HepG2 (cell line): ENCODE results near the gene CERS1. TPM values are rescaled to one million over a fixed set of nuclear protein-coding genes. Genes with fewer than 3 reads are reported as not detected.
A peak's percentile ranks its signal among the peaks of the same experiment; 100 is the strongest.

Experiments
- ATAC-seq: fragments of 200-7000 bp; cut with Tn5 transposase; 3 replicates; pipeline ENCODE4 v1.9.1; 2020; ENCODE audit warnings: mild to moderate bottlenecking, moderate library complexity
- BruUV-seq: library from RNA; stranded (reverse); fragments of 400-500 nt; replicated peaks from 2 replicates; lab custom pipeline; 2021; lab: Mats Ljungman, UMichigan
- CTCF ChIA-PET: fragments of 300-600 bp; formaldehyde crosslinking; extraction: SDS; loops from one replicate; lab custom pipeline; 2021; ENCODE audit warnings: low total read pairs, inconsistent platforms, low intra/inter-chr PET ratio; lab: Yijun Ruan, JAX
- POLR2A ChIA-PET: fragments of 350-600 bp; sonication (Branson Sonifier 250); formaldehyde crosslinking; loops from one replicate; lab custom pipeline; 2020; ENCODE audit warnings: antibody characterized with exemption, inconsistent platforms; lab: Yijun Ruan, JAX
- DNase-seq: peaks from one replicate; pipeline ENCODE4 v3.0.0-alpha.2; 2015; ENCODE audit warnings: low spot score
- FAIRE-seq: peaks from 3 replicates; lab custom pipeline; 2011; peaks lifted over from hg19 to GRCh38; lab: Jason Lieb, UNC
- H2AFZ ChIP-seq: one replicate; pipeline ENCODE4 v1.6.1; 2011; ENCODE audit warnings: low read length, inconsistent platforms
- H3K27ac ChIP-seq: fragments of 300-600 bp; 3 replicates; pipeline ENCODE4 v1.8.0; 2011; ENCODE audit warnings: mixed run types, mild to moderate bottlenecking, mixed read lengths, low read length, inconsistent platforms; ENCODE audit not compliant: insufficient read depth; ENCODE audit errors: extremely low read length
- H3K27me3 ChIP-seq, 2 experiments: fragments of 200-600 bp in 1 of 2; 2 replicates in 1 of 2; 3 replicates in 1 of 2; pipeline versions ENCODE4 v1.6.0 to v1.8.0; 2011; ENCODE audit warnings: low read length in 2 of 2, mild to moderate bottlenecking in 2 of 2, moderate library complexity in 2 of 2, inconsistent platforms in 1 of 2; ENCODE audit not compliant: insufficient read depth in 2 of 2, control insufficient read depth in 1 of 2
- H3K36me3 ChIP-seq, 2 experiments: fragments of 200-600 bp in 1 of 2; replicated peaks in 1 of 2; 2 replicates in 1 of 2; 3 replicates in 1 of 2; pipeline versions ENCODE4 v1.5.1 to v1.8.0; 2011; ENCODE audit warnings: low read length in 2 of 2, inconsistent platforms in 1 of 2; ENCODE audit not compliant: insufficient read depth in 2 of 2, control insufficient read depth in 1 of 2
- H3K4me1 ChIP-seq: 2 replicates; pipeline ENCODE4 v1.5.1; 2012; ENCODE audit warnings: low read length, inconsistent platforms; ENCODE audit not compliant: insufficient read depth
- H3K4me2 ChIP-seq: 2 replicates; pipeline ENCODE4 v1.6.0; 2011; ENCODE audit warnings: low read depth, low read length, inconsistent platforms
- H3K4me3 ChIP-seq, 3 experiments: fragments of 200-600 bp in 1 of 3; sonication (generic), shearing (Covaris generic) in 1 of 3; replicated peaks in 1 of 3; 2 replicates each; pipeline ENCODE4 v1.5.1; 2011 to 2016; ENCODE audit warnings: low read length in 3 of 3, inconsistent platforms in 2 of 3, low read depth in 2 of 3, mild to moderate bottlenecking in 2 of 3, control low read depth in 1 of 3, mixed read lengths in 1 of 3; ENCODE audit not compliant: insufficient read depth in 1 of 3
- H3K79me2 ChIP-seq: one replicate; pipeline ENCODE4 v1.6.1; 2011; ENCODE audit warnings: low read length, inconsistent platforms; ENCODE audit not compliant: insufficient read depth
- H3K9ac ChIP-seq: 2 replicates; pipeline ENCODE4 v1.6.0; 2011; ENCODE audit warnings: mild to moderate bottlenecking, low read depth, low read length, inconsistent platforms; ENCODE audit not compliant: insufficient read depth
- H3K9me3 ChIP-seq: 2 replicates; pipeline ENCODE4 v1.5.1; 2012; ENCODE audit warnings: mild to moderate bottlenecking, low read length
- H4K20me1 ChIP-seq: 2 replicates; pipeline ENCODE4 v1.6.0; 2011; ENCODE audit warnings: inconsistent platforms, mild to moderate bottlenecking, low read length, moderate library complexity; ENCODE audit not compliant: insufficient read depth
- AGO2 ChIP-seq: fragments of 200-400 bp; formaldehyde crosslinking; optimal IDR thresholded peaks from 2 replicates; pipeline ENCODE3; 2017; ENCODE audit warnings: mild to moderate bottlenecking, low read depth, low read length, moderate library complexity
- CBFB ChIP-seq: sonication (generic); formaldehyde crosslinking; IDR thresholded peaks from 2 replicates; pipeline ENCODE4 v1.4.0; 2020; ENCODE audit warnings: missing genetic modification reagents
- CCAR2 ChIP-seq: fragments of 200-400 bp; formaldehyde crosslinking; optimal IDR thresholded peaks from 2 replicates; pipeline ENCODE3; 2018; ENCODE audit warnings: low read depth, mild to moderate bottlenecking, low read length, moderate library complexity
- GTF3A ChIP-seq: sonication (generic); formaldehyde crosslinking; conservative IDR thresholded peaks from 2 replicates; pipeline ENCODE4 v1.4.0; 2020; ENCODE audit warnings: mild to moderate bottlenecking, missing genetic modification reagents
- HOXA7 ChIP-seq: sonication (generic); formaldehyde crosslinking; IDR thresholded peaks from 2 replicates; pipeline ENCODE4 v1.8.1; 2022; ENCODE audit warnings: mild to moderate bottlenecking, missing genetic modification reagents, moderate library complexity
- MAFK ChIP-seq, 2 experiments: IDR thresholded peaks in 1 of 2; conservative IDR thresholded peaks in 1 of 2; 2 replicates each; pipeline ENCODE4 v1.6.1; 2011; ENCODE audit warnings: improper control_type of control experiment in 2 of 2, low read length in 2 of 2
- MAX ChIP-seq: IDR thresholded peaks from 2 replicates; pipeline ENCODE4 v1.6.1; 2012; ENCODE audit warnings: inconsistent platforms
- MXI1 ChIP-seq: IDR thresholded peaks from 3 replicates; pipeline ENCODE4 v1.6.1; 2012; ENCODE audit warnings: low read depth, low read length, inconsistent platforms, borderline replicate concordance
- NFYC ChIP-seq: IDR thresholded peaks from 2 replicates; pipeline ENCODE4 v1.6.1; 2016; ENCODE audit warnings: missing genetic modification reagents, missing compliant biosample characterization
- SKIL ChIP-seq: sonication (generic); formaldehyde crosslinking; IDR thresholded peaks from 2 replicates; pipeline ENCODE4 v1.8.0; 2022; ENCODE audit warnings: missing genetic modification reagents, mild to moderate bottlenecking, moderate library complexity, borderline replicate concordance
- SMARCE1 ChIP-seq: fragments of 450-650 bp; IDR thresholded peaks from 2 replicates; pipeline ENCODE4 v1.6.1; 2017; ENCODE audit warnings: borderline replicate concordance
- SRSF9 ChIP-seq: fragments of 200-400 bp; formaldehyde crosslinking; IDR thresholded peaks from 2 replicates; pipeline ENCODE4 v1.6.1; 2018; ENCODE audit warnings: borderline replicate concordance, mild to moderate bottlenecking, low read depth, low read length; ENCODE audit not compliant: insufficient read depth, poor library complexity, severe bottlenecking
- STAG1 ChIP-seq: sonication (generic); formaldehyde crosslinking; IDR thresholded peaks from 2 replicates; pipeline ENCODE4 v1.4.0; 2020; ENCODE audit warnings: missing genetic modification reagents
- TMF1 ChIP-seq: sonication (generic); formaldehyde crosslinking; IDR thresholded peaks from 2 replicates; pipeline ENCODE4 v1.8.1; 2022; ENCODE audit warnings: low read depth, missing genetic modification reagents
- ZMYM3 ChIP-seq: sonication (generic); formaldehyde crosslinking; IDR thresholded peaks from 2 replicates; pipeline ENCODE4 v1.5.1; 2020; ENCODE audit warnings: mild to moderate bottlenecking, missing genetic modification reagents
- ZNF121 ChIP-seq: sonication (generic); formaldehyde crosslinking; IDR thresholded peaks from 2 replicates; pipeline ENCODE4 v1.5.0; 2020; ENCODE audit warnings: mild to moderate bottlenecking, missing genetic modification reagents
- ZNF441 ChIP-seq: sonication (generic); formaldehyde crosslinking; IDR thresholded peaks from 2 replicates; pipeline ENCODE4 v1.7.0; 2021; ENCODE audit warnings: missing genetic modification reagents, borderline replicate concordance
- ZNF652 ChIP-seq: IDR thresholded peaks from 2 replicates; pipeline ENCODE4 v1.6.1; 2016; ENCODE audit warnings: low read depth, borderline replicate concordance
- ZNF703 ChIP-seq: sonication (generic); formaldehyde crosslinking; IDR thresholded peaks from 2 replicates; pipeline ENCODE4 v1.5.1; 2020; ENCODE audit warnings: missing genetic modification reagents, mild to moderate bottlenecking, moderate library complexity, borderline replicate concordance
- WGBS: methylation state at CpG from one replicate; pipeline ENCODE4 v1.1.6; 2017; ENCODE audit warnings: low lambda C conversion rate; 5-methylcytosine and 5-hydroxymethylcytosine counted together
- in situ Hi-C: cut with HindIII; loops from 2 replicates; pipeline ENCODE4 v1.10.0; 2017; ENCODE audit warnings: low pct_unique_long_range_greater_than_20kb; ENCODE audit not compliant: extremely low pct_ligation_motif_present
- intact Hi-C: fragments of 100-400 bp; cut with micrococcal nuclease; formaldehyde crosslinking; loops from one replicate; pipeline ENCODE4 v1.10.0; 2022; ENCODE audit not compliant: unreplicated experiment
- polyA plus RNA-seq, 8 experiments: library from polyadenylated mRNA; depleted of rRNA in 3 of 8; stranded (reverse) in 7 of 8; unstranded in 1 of 8; fragments of >200 nt; fragmentation: Illumina TruSeq in 4 of 8; extraction: Trizol in 4 of 8; gene quantifications; 2 replicates each; pipeline versions ENCODE4 v1.2.1 to v1.2.3, GENCODE V29; 2011 to 2016; ENCODE audit warnings: low read depth in 4 of 8, missing spikeins in 1 of 8, mixed read lengths in 1 of 8; ENCODE audit not compliant: insufficient read depth in 1 of 8
- total RNA-seq, 5 experiments: library from RNA; depleted of rRNA; stranded (reverse); fragments of >200 nt; fragmentation: Illumina TruSeq; extraction: Trizol; gene quantifications; 2 replicates each; pipeline ENCODE4 v1.2.3, GENCODE V29; 2016; ENCODE audit warnings: low read depth in 1 of 5
- TF ChIP-seq, protein P1 (sequence below): sonication (generic); formaldehyde crosslinking; IDR thresholded peaks from 2 replicates; pipeline ENCODE4 v1.4.0; 2020; ENCODE audit warnings: missing genetic modification reagents

CERS1 gene
- total and polyA plus RNA-seq, 2 of the 13 experiments (the other 11 are each of a cell fraction or from before 2014, with no cell fraction given), result 4.6 to 9.8 TPM

- TF ChIP-seq AGO2 (no peak), ZNF652 (CRISPR knock-in tag) (no peak), GTF3A (no peak), CBFB (CRISPR knock-in tag) (no peak), MAFK (conservative IDR thresholded peaks at IDR 0.05 in 1 of 2, IDR thresholded peaks at IDR 0.05 in 1 of 2; ENCODE audit: low read length in 2 of 2) (no peak), STAG1 (CRISPR knock-in tag) (no peak), MXI1 (no peak), ZNF441 (CRISPR knock-in tag) (0 out of 2 replicates have a peak, but pooled peaks have one; percentile 22), ZNF703 (no peak)
- TF ChIP-seq, protein P1, sequence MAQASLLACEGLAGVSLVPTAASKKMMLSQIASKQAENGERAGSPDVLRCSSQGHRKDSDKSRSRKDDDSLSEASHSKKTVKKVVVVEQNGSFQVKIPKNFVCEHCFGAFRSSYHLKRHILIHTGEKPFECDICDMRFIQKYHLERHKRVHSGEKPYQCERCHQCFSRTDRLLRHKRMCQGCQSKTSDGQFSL (CRISPR knock-in tag), result no peak
These were observed 2.2 kb upstream of the CERS1 start (continued) for GRCh38 chr19:18898081-18898606.

GRCh38 chr19:18897094-18898029 is 1.4 kb upstream of the CERS1 start:
- no peaks in the 10 kb centered on the region; a peak in 1 of 5 replicates for H3K27me3 ChIP-seq
- BruUV-seq, result no TSS peak
- H3K9ac ChIP-seq, result no peak overlapping the region
- peaks cover 1 to 8% of the 10 kb centered on the region in 2 experiments; a peak in 2 of 5 replicates for H3K36me3 ChIP-seq
- POLR2A ChIA-PET, result interaction anchor here (0.6 kb wide), 1 partner anchor 303 kb away, joined by 3 read pairs; no protein-coding TSS in a partner anchor
- H3K4me3 ChIP-seq, result no peak overlapping the region
- WGBS, result 89% methylated on average over 17 of the region's 25 CpGs
- H3K4me2 ChIP-seq, result no peak overlapping the region
- DNase-seq (no peak), ATAC-seq (no peak), FAIRE-seq (no peak)
- intact Hi-C loops, result no loop called here
- H2AFZ ChIP-seq, result no peak overlapping the region
- no peaks in the 10 kb centered on the region for H4K20me1 ChIP-seq
- no peak overlapping the region for H3K27ac ChIP-seq
- no peaks in the 10 kb centered on the region for H3K79me2 ChIP-seq
- in situ Hi-C loops, result loop anchor here (10.0 kb wide), 1 partner anchor 87 kb away; no protein-coding TSS in a partner anchor
- no peaks in the 10 kb centered on the region for H3K9me3 ChIP-seq
- H3K4me1 ChIP-seq, result peaks cover 23% of the 10 kb centered on the region
- CTCF ChIA-PET, result no interaction called here
- TF ChIP-seq MAX (0 out of 2 replicates have a peak, but pooled peaks have one; percentile 9), NFYC (CRISPR knock-in tag) (no peak), TMF1 (no peak), SKIL (CRISPR knock-in tag) (0 out of 2 replicates have a peak, but pooled peaks have one; percentile 4), HOXA7 (CRISPR knock-in tag) (no peak), ZNF121 (CRISPR knock-in tag) (peak; percentile 81), SRSF9 (no peak), CCAR2 (no peak), SMARCE1 (no peak), ZMYM3 (CRISPR knock-in tag) (peak; percentile 72)
